Panc1 (cell line): ENCODE data around the gene SPR. TPM values are rescaled to one million over a fixed set of nuclear protein-coding genes. Genes with fewer than 3 reads are reported as not detected.

Experiments used
- ATAC-seq: fragments of 200-7000 bp; cut with Tn5 transposase; 2 replicates; pipeline ENCODE4 v1.9.1; 2020; ENCODE audit warnings: mild to moderate bottlenecking, moderate library complexity
- BruUV-seq: library from RNA; stranded (reverse); fragments of 400-500 nt; replicated peaks from 2 replicates; lab custom pipeline; 2021; lab: Mats Ljungman, UMichigan
- CTCF ChIA-PET: fragments of 300-600 bp; sonication (Branson Sonifier 250); formaldehyde crosslinking; loops from one replicate; lab custom pipeline; 2022; ENCODE audit warnings: antibody characterized with exemption; lab: Charles Lee
- POLR2A ChIA-PET: fragments of 300-600 bp; sonication (Branson Sonifier 250); formaldehyde crosslinking; loops from one replicate; lab custom pipeline; 2022; ENCODE audit warnings: antibody characterized with exemption; lab: Charles Lee
- DNase-seq: peaks from one replicate; pipeline ENCODE4 v3.0.0-alpha.2; 2010; ENCODE audit warnings: low read depth, low spot score
- H3K27ac ChIP-seq: 2 replicates; pipeline ENCODE4 v1.5.1; 2011; ENCODE audit warnings: mild to moderate bottlenecking, low read length, inconsistent platforms
- H3K27me3 ChIP-seq: fragments of 200-500 bp; sonication (Bioruptor generic); 2 replicates; pipeline ENCODE4 v1.6.0; 2014; ENCODE audit warnings: low read length, inconsistent platforms; ENCODE audit not compliant: control insufficient read depth, insufficient read depth
- H3K36me3 ChIP-seq: fragments of 200-500 bp; sonication (Bioruptor generic); 2 replicates; pipeline ENCODE4 v1.5.1; 2014; ENCODE audit warnings: inconsistent platforms, mild to moderate bottlenecking, low read length, moderate library complexity; ENCODE audit not compliant: control insufficient read depth, insufficient read depth
- H3K4me1 ChIP-seq: 2 replicates; pipeline ENCODE4 v1.5.1; 2011; ENCODE audit warnings: inconsistent platforms, mild to moderate bottlenecking, low read length, moderate library complexity; ENCODE audit not compliant: control insufficient read depth, insufficient read depth
- H3K4me3 ChIP-seq, 2 experiments: 2 replicates each; pipeline ENCODE4 v1.5.1; 2011 to 2012; ENCODE audit warnings: low read depth in 2 of 2, low read length in 2 of 2, mild to moderate bottlenecking in 2 of 2, inconsistent platforms in 1 of 2, moderate library complexity in 1 of 2
- H3K9me3 ChIP-seq: fragments of 200-500 bp; sonication (Bioruptor generic); 2 replicates; pipeline ENCODE4 v1.5.1; 2014; ENCODE audit warnings: low read depth, mild to moderate bottlenecking, inconsistent platforms, low read length, moderate library complexity; ENCODE audit not compliant: control insufficient read depth, insufficient read depth
- CTCF ChIP-seq: fragments of 450-650 bp; IDR thresholded peaks from 2 replicates; pipeline ENCODE4 v1.5.1; 2017; ENCODE audit warnings: mild to moderate bottlenecking
- POLR2AphosphoS5 ChIP-seq: IDR thresholded peaks from 2 replicates; pipeline ENCODE4 v1.6.1; 2012; ENCODE audit warnings: mild to moderate bottlenecking, low read depth, low read length, moderate library complexity
- REST ChIP-seq, 2 experiments: IDR thresholded peaks; 2 replicates each; pipeline ENCODE4 v1.6.1; 2011 to 2012; ENCODE audit warnings: low read depth in 2 of 2, control low read depth in 1 of 2, low read length in 1 of 2, mild to moderate bottlenecking in 1 of 2, moderate library complexity in 1 of 2; ENCODE audit not compliant: insufficient read depth in 1 of 2
- SIN3A ChIP-seq: IDR thresholded peaks from 2 replicates; pipeline ENCODE4 v1.6.1; 2012; ENCODE audit warnings: low read depth, mild to moderate bottlenecking, low read length, moderate library complexity, borderline replicate concordance; ENCODE audit not compliant: insufficient read depth
- TCF7L2 ChIP-seq: IDR thresholded peaks from 2 replicates; pipeline ENCODE4 v1.6.1; 2011; ENCODE audit warnings: mild to moderate bottlenecking, low read depth, low read length, inconsistent platforms
- in situ Hi-C: cut with HindIII; loops from 2 replicates; pipeline ENCODE4 v1.10.0; 2016; ENCODE audit warnings: low sequenced_read_pairs, low pct_unique_long_range_greater_than_20kb
- intact Hi-C: fragments of 100-400 bp; cut with micrococcal nuclease; formaldehyde crosslinking; loops from one replicate; pipeline ENCODE4 v1.10.0; 2022; ENCODE audit not compliant: unreplicated experiment
- total RNA-seq: library from RNA; stranded (reverse); gene quantifications from one replicate; pipeline ENCODE4 v1.2.1, GENCODE V29; 2021; ENCODE audit not compliant: unreplicated experiment

The SPR gene
- total RNA-seq, 1 experiment from 2014 or later: 75.4 TPM

GRCh38 chr2:72897785-72898584 lies 10.8 kb downstream of the SPR start:
- TF ChIP-seq CTCF (no peak), SIN3A (no peak), REST (IDR thresholded peaks at IDR 0.05; ENCODE audit: insufficient read depth in 1 of 2, low read depth in 2 of 2, low read length in 1 of 2) (no peak), POLR2AphosphoS5 (no peak), TCF7L2 (no peak)
- Histone ChIP-seq H3K4me3 (no peak overlapping the region), H3K9me3 (no peaks in the 10 kb centered on the region), H3K4me1 (no peaks in the 10 kb centered on the region), H3K27me3 (peaks cover 9% of the 10 kb centered on the region; the same call in 1 of the 2 replicates), H3K27ac (no peak overlapping the region), H3K36me3 (no peaks in the 10 kb centered on the region)
- no TSS peak for BruUV-seq
- intact Hi-C loops (no loop called here), in situ Hi-C loops (no loop called here)
- ChIA-PET POLR2A (interaction anchor here (0.5 kb wide), 1 partner anchor 50 kb away, joined by 6 read pairs; no protein-coding TSS in a partner anchor), CTCF (interaction anchor here (0.6 kb wide), 1 partner anchor 1343 kb away, joined by 8 read pairs; no protein-coding TSS in a partner anchor)
- ATAC-seq (no peak), DNase-seq (no peak)

- no TSS peak for BruUV-seq
- Histone ChIP-seq H3K36me3 (no peaks in the 10 kb centered on the region), H3K4me3 (no peak overlapping the region), H3K9me3 (no peaks in the 10 kb centered on the region), H3K27me3 (peaks cover 11% of the 10 kb centered on the region; the same call in 1 of the 2 replicates), H3K4me1 (no peaks in the 10 kb centered on the region), H3K27ac (no peak overlapping the region)
- TF ChIP-seq POLR2AphosphoS5: no peak
- no peak for TF ChIP-seq SIN3A
- no peak for TF ChIP-seq REST (IDR thresholded peaks at IDR 0.05; ENCODE audit: insufficient read depth in 1 of 2, low read depth in 2 of 2, low read length in 1 of 2)
- TF ChIP-seq CTCF: no peak
- TF ChIP-seq TCF7L2: no peak
- ATAC-seq (no peak), DNase-seq (no peak)
- ChIA-PET CTCF (no interaction called here), POLR2A (no interaction called here)
- in situ Hi-C loops (no loop called here), intact Hi-C loops (no loop called here)
Measured at GRCh38 chr2:72898585-72898906, 11.3 kb downstream of the SPR start.
